ENCODE results near the gene SLC16A11. TPM values are rescaled to one million over a fixed set of nuclear protein-coding genes. Genes with fewer than 3 reads are reported as not detected.

SLC16A11 gene
- total and polyA plus RNA-seq, 8 donors, result 0.61 to 17.3 (median 3.0) TPM

DNA sequence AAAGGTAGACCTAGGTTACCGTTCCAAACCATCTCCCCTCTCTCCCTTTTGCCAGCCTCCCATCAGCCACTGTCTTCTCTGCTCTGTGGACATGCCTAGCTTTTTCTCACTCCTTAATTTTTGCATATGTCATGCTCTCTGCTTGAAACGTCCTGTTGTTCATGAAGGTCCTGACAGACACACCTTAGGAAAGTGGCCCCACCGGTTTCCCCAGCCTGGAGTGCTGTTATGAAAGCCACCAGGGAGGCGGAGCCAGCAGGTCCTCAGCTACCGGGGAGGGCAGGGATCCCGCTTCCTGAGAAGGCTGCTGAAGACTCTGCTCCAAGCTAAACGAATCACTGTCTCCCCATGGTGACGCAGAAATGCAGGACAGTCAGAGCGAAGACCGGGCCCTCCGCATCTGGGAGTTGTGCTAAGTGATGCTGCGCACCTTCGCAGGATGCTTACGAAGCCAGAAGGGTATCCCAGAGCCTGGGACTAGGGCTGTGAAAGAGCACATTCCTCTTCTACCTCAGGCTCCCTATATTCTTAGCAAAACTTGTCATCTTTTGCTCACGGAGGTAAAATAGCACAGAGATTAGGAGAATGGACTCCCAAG lies 2.3 kb upstream of the SLC16A11 start:
- ATAC-seq (peak; percentile 84 to 87 (median 84)), DNase-seq (peak; percentile 81 to 91 (median 86)), FAIRE-seq (no peak)
- Histone ChIP-seq H3K27ac (peak overlapping the region in 3 of 4 donors; percentile 40 to 90 (median 78)), H3K9me3 (no peaks in the 10 kb centered on the region), H3K4me3 (peak overlapping the region in 3 of 4 donors; percentile 0 to 32 (median 5)), H3K4me1 (peaks cover 0 to 19% (median 15%) of the 10 kb centered on the region in 3 donors), H3K36me3 (no peaks in the 10 kb centered on the region), H3K27me3 (peaks cover 0 to 4% (median 0%) of the 10 kb centered on the region in 4 donors)
- 12 to 15% methylated on average over 15 of the region's 15 CpGs for WGBS, 2 donors
- intact Hi-C loops (cut with DNase I), result loop anchor here in 1 of 3 donors (10.0 kb wide), 1 partner anchor 249 kb away; the partner anchor contains the start of gene YBX2
- TF ChIP-seq, protein P1, sequence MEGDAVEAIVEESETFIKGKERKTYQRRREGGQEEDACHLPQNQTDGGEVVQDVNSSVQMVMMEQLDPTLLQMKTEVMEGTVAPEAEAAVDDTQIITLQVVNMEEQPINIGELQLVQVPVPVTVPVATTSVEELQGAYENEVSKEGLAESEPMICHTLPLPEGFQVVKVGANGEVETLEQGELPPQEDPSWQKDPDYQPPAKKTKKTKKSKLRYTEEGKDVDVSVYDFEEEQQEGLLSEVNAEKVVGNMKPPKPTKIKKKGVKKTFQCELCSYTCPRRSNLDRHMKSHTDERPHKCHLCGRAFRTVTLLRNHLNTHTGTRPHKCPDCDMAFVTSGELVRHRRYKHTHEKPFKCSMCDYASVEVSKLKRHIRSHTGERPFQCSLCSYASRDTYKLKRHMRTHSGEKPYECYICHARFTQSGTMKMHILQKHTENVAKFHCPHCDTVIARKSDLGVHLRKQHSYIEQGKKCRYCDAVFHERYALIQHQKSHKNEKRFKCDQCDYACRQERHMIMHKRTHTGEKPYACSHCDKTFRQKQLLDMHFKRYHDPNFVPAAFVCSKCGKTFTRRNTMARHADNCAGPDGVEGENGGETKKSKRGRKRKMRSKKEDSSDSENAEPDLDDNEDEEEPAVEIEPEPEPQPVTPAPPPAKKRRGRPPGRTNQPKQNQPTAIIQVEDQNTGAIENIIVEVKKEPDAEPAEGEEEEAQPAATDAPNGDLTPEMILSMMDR (IDR thresholded peaks at IDR 0.05), result no peak

DNA sequence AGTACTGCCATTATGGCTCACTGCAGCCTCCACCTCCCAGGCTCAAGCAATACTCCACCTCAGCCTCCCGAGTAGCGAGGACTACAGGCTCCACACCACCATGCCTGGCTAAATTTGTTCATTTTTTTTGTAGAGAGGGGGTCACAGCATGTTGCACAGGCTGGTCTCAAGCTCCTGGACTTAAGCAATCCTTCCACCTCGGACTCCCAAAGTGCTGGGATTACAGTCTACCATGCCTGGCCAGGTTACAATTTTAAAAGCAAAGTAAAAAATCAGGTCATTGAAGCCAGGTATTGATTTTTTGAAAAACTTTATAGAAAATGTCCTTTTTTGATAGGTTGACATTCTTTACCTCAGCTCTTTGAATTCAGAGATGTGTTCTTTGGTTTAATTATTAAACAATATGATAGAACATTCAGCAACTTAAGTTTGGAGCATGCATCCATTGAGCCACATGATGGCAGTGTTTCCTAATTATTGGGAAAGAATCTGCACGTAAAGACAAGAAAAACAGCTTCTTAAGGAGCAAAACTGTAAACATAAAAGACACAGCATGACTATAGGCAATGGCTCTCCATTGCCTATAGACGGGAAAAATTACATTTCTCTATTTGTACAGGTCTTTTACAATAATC lies 1.7 kb upstream of the SLC16A11 start:
- Histone ChIP-seq H3K4me3 (peak overlapping the region in 3 of 4 donors; percentile 0 to 32 (median 5)), H3K27ac (peak overlapping the region in 3 of 4 donors; percentile 40 to 90 (median 78)), H3K27me3 (peaks cover 0 to 4% (median 0%) of the 10 kb centered on the region in 4 donors), H3K36me3 (no peaks in the 10 kb centered on the region), H3K9me3 (no peaks in the 10 kb centered on the region), H3K4me1 (peaks cover 0 to 19% (median 15%) of the 10 kb centered on the region in 3 donors)
- WGBS, 2 donors, result 4 to 5% methylated on average over 5 of the region's 5 CpGs
- ATAC-seq (peak; percentile 75 to 82 (median 80)), FAIRE-seq (peak; percentile 96), DNase-seq (peak in 2 of 6 donors; percentile 46 to 65)
- TF ChIP-seq, protein P1 (IDR thresholded peaks at IDR 0.05), result peak; percentile 48 to 77 (median 58)
- intact Hi-C loops (cut with DNase I), result loop anchor here in 1 of 3 donors (10.0 kb wide), 1 partner anchor 249 kb away; the partner anchor contains the start of gene YBX2

DNA sequence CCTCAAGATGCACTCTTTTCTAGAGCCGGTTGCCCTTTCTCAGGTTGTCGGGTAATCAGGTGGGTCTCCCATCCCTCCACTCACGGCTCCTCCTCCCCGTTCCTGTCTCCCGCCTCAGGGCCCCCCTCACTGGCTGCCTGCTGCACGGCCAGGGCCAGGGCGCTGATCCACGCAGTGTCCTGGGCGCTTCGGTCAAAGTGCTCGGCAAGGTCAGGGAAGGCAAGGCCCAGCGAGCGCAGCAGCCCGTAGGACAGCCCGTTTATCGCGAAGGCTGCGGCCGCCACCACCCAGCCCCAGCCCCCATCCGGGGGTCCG lies 753 bp downstream of the SLC16A11 start:
- Histone ChIP-seq H3K9me3 (no peaks in the 10 kb centered on the region), H3K4me3 (peak overlapping the region; percentile 23 to 44 (median 30)), H3K27me3 (peaks cover 0 to 4% (median 0%) of the 10 kb centered on the region in 4 donors), H3K4me1 (peaks cover 0 to 19% (median 15%) of the 10 kb centered on the region in 3 donors), H3K36me3 (no peaks in the 10 kb centered on the region), H3K27ac (peak overlapping the region in 2 of 4 donors; percentile 24 to 32)
- TF ChIP-seq, protein P1 (IDR thresholded peaks at IDR 0.05), result no peak
- intact Hi-C loops (cut with DNase I), result loop anchor here in 1 of 3 donors (10.0 kb wide), 1 partner anchor 252 kb away; the partner anchor contains the start of gene YBX2
- no peak for FAIRE-seq
- peak in 1 of 6 donors; percentile 74 for DNase-seq
- WGBS, 2 donors, result 19 to 22% methylated on average over 21 of the region's 21 CpGs
- ATAC-seq, result peak in 3 of 4 donors; percentile 2 to 5 (median 4)

DNA sequence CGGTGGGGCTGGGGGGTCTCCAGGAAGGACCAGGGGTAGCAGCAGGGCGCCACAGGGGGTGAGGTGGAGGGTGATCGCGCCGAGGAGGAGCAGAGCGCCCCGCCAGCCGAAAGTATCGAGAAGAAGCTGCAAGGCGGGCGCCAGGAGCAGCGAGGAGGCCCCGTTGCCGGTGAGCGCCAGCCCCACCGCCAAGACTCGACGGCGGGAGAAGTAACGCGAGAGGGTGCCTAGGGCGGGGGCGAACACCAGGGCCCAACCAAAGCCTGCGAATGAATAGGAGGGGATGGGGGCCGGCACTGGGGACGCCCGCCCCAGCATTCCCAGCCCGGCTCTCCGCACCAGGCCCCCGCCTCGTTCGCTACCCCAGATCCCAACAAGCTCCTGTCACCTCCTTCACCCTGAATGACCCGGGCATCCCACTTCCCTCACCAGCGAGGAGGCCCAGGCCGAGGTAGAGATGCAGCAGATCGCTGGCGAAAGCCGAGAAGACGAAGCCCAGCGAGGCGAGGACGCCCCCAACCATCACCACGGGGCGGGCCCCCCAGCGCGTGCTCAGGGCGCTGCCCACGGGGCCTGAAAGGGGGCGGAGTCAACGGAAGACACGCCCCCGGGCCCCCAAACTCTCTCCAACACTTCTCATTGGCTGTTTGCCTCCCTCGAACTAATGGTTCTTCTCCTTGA lies 1.3 kb downstream of the SLC16A11 start:
- intact Hi-C loops (cut with DNase I), result loop anchor here in 1 of 3 donors (10.0 kb wide), 1 partner anchor 252 kb away; the partner anchor contains the start of gene YBX2
- WGBS, 2 donors, result 41 to 44% methylated on average over 43 to 53 of the region's 53 CpGs
- TF ChIP-seq, protein P1 (IDR thresholded peaks at IDR 0.05), result no peak
- ATAC-seq (no peak), FAIRE-seq (no peak), DNase-seq (peak in 1 of 6 donors; percentile 73)
- Histone ChIP-seq H3K9me3 (no peaks in the 10 kb centered on the region), H3K27me3 (peaks cover 0 to 4% (median 0%) of the 10 kb centered on the region in 4 donors), H3K36me3 (no peaks in the 10 kb centered on the region), H3K27ac (no peak overlapping the region), H3K4me1 (peaks cover 0 to 19% (median 15%) of the 10 kb centered on the region in 3 donors), H3K4me3 (peak overlapping the region in 3 of 4 donors; percentile 26 to 44 (median 34))

All from pancreas (tissue), 10 donors.